ENCODE results near the gene CALD1. TPM values are rescaled to one million over a fixed set of nuclear protein-coding genes. Genes with fewer than 3 reads are reported as not detected.

Gene CALD1
- 122 TPM for total RNA-seq
- long read RNA-seq, full-length matches to known transcripts = 79 of 196 reads
- long read RNA-seq, partial matches to known transcripts = 16 of 196 reads
- long read RNA-seq, other reads (novel, unspliced or antisense) = 101 of 196 reads

- peaks cover 59% of the 10 kb centered on the region for H3K4me1 ChIP-seq
- H3K9me3 ChIP-seq (replicated peaks) = no peaks in the 10 kb centered on the region
- intact Hi-C loops (cut with micrococcal nuclease) = no loop called here
- H3K27me3 ChIP-seq (ENCODE audit: low read depth) = no peaks in the 10 kb centered on the region
- no peaks in the 10 kb centered on the region for H3K36me3 ChIP-seq
- DNase-seq = peak; percentile 74
- H3K4me3 ChIP-seq = peak within 1 kb of the TSS; percentile 76
- peak within 1 kb of the TSS; percentile 89 for H3K27ac ChIP-seq (replicated peaks)
- no peak for TF ChIP-seq CTCF (IDR thresholded peaks at IDR 0.05; ENCODE audit: borderline replicate concordance)
These were observed at the start of gene CALD1 for GRCh38 chr7:134778941-134779740. Gene CALD1 (plus strand): TSS chr7:134779634. CDS start chr7:134867734, 88,100 bp downstream.

GRCh38 chr7:134729895-134730294 lies 49.5 kb upstream of the CALD1 start:
- intact Hi-C loops (cut with micrococcal nuclease) = no loop called here
- Histone ChIP-seq H3K27me3 (ENCODE audit: low read depth) (no peaks in the 10 kb centered on the region), H3K9me3 (replicated peaks) (no peaks in the 10 kb centered on the region), H3K36me3 (no peaks in the 10 kb centered on the region), H3K4me1 (peaks cover 30% of the 10 kb centered on the region), H3K27ac (replicated peaks) (peak overlapping the region; percentile 66), H3K4me3 (no peak overlapping the region)
- DNase-seq = no peak
- TF ChIP-seq CTCF (IDR thresholded peaks at IDR 0.05; ENCODE audit: borderline replicate concordance) = no peak

- intact Hi-C loops (cut with micrococcal nuclease) = no loop called here
- Histone ChIP-seq H3K4me1 (peaks cover 30% of the 10 kb centered on the region), H3K36me3 (no peaks in the 10 kb centered on the region), H3K27ac (replicated peaks) (peak overlapping the region; percentile 66), H3K27me3 (ENCODE audit: low read depth) (no peaks in the 10 kb centered on the region), H3K4me3 (no peak overlapping the region), H3K9me3 (replicated peaks) (no peaks in the 10 kb centered on the region)
- TF ChIP-seq CTCF (IDR thresholded peaks at IDR 0.05; ENCODE audit: borderline replicate concordance) = no peak
- no peak for DNase-seq
These were observed 49.0 kb upstream of the CALD1 start for GRCh38 chr7:134730411-134730829.

- H3K9me3 ChIP-seq (replicated peaks) = no peaks in the 10 kb centered on the region
- H3K27ac ChIP-seq (replicated peaks) = peak overlapping the region; percentile 66
- H3K4me1 ChIP-seq = peaks cover 30% of the 10 kb centered on the region
- no peak for DNase-seq
- no peak overlapping the region for H3K4me3 ChIP-seq
- no peaks in the 10 kb centered on the region for H3K36me3 ChIP-seq
- no peaks in the 10 kb centered on the region for H3K27me3 ChIP-seq (ENCODE audit: low read depth)
- intact Hi-C loops (cut with micrococcal nuclease) = no loop called here
- TF ChIP-seq CTCF (IDR thresholded peaks at IDR 0.05; ENCODE audit: borderline replicate concordance) = no peak
These were observed 47.8 kb upstream of the CALD1 start for GRCh38 chr7:134731616-134732015.

- Histone ChIP-seq H3K4me1 (peaks cover 30% of the 10 kb centered on the region), H3K27ac (replicated peaks) (no peak overlapping the region), H3K4me3 (no peak overlapping the region), H3K9me3 (replicated peaks) (no peaks in the 10 kb centered on the region), H3K27me3 (ENCODE audit: low read depth) (no peaks in the 10 kb centered on the region), H3K36me3 (no peaks in the 10 kb centered on the region)
- DNase-seq = no peak
- intact Hi-C loops (cut with micrococcal nuclease) = no loop called here
- no peak for TF ChIP-seq CTCF (IDR thresholded peaks at IDR 0.05; ENCODE audit: borderline replicate concordance)
These were observed 46.7 kb upstream of the CALD1 start for GRCh38 chr7:134732728-134733127.

All from left ventricle myocardium inferior (tissue), 1 donor.